ENCODE measurements around the gene SAPCD2. TPM values are rescaled to one million over a fixed set of nuclear protein-coding genes. Genes with fewer than 3 reads are reported as not detected.

The SAPCD2 gene
- total RNA-seq, 1 donor from 2014 or later, result 5.3 TPM

DNA sequence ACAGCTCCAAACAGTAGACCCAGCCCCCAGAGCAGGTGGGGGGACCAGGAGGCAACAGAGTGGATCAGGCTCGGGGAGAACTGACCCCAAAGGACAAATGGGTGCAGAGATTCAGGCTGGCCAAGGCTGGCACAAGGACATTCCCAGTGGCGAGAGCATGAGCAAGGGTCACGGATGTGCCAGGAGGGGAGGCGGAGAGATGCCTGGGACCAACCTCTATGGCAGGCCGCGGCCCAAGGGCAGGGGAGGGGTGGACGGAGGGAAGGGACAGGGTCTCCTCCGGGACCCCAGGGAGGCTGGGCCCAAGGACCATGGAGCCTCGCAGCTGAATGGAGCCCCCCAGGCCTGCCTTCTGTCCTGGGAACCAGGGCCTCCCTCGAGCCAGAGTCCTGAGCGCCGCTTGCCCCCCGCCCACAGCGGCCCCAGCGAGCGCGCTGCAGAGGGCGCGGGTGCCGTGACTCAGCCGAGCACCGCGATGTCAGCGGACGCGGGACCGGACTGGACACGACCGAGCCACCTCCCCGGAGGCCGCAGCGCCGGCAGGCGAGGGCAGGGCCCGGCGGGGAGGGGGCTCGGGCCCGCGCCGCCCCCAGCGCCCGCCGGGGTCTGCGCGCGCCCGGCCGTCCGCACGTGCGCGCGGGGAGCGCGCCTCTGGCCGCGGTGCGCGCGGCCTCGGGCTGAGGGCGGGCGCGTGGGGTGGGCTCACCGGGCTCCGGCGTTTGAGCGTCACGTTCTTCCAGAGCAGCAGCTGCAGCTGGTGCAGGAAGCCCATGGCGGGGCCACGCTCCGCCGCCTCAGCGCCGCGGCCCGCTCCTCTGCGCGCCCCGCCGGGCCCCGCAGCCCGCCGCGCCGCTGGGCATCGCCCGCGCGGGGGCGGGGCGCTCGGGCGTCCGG is 42.7 kb downstream of the SAPCD2 start, which contains the start of gene ABCA2:
TSS of gene ABCA2 (minus strand) at position 869 of the 894 bp plus-strand sequence. CDS start at position 772, 97 bp downstream.
- peak within 1 kb of the TSS; percentile 36 for H3K4me3 ChIP-seq (ENCODE audit: low read depth, low read length)
- TF ChIP-seq, protein P1, sequence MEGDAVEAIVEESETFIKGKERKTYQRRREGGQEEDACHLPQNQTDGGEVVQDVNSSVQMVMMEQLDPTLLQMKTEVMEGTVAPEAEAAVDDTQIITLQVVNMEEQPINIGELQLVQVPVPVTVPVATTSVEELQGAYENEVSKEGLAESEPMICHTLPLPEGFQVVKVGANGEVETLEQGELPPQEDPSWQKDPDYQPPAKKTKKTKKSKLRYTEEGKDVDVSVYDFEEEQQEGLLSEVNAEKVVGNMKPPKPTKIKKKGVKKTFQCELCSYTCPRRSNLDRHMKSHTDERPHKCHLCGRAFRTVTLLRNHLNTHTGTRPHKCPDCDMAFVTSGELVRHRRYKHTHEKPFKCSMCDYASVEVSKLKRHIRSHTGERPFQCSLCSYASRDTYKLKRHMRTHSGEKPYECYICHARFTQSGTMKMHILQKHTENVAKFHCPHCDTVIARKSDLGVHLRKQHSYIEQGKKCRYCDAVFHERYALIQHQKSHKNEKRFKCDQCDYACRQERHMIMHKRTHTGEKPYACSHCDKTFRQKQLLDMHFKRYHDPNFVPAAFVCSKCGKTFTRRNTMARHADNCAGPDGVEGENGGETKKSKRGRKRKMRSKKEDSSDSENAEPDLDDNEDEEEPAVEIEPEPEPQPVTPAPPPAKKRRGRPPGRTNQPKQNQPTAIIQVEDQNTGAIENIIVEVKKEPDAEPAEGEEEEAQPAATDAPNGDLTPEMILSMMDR (IDR thresholded peaks at IDR 0.05; ENCODE audit: insufficient read depth, low read length, poor library complexity, severe bottlenecking), result no peak
- no peaks in the 10 kb centered on the region for H3K36me3 ChIP-seq (ENCODE audit: control insufficient read depth, insufficient read depth, low read length)
- DNase-seq (ENCODE audit: low read depth), result no peak
- peaks cover 4% of the 10 kb centered on the region for H3K27me3 ChIP-seq (ENCODE audit: control insufficient read depth, insufficient read depth, low read length)

DNA sequence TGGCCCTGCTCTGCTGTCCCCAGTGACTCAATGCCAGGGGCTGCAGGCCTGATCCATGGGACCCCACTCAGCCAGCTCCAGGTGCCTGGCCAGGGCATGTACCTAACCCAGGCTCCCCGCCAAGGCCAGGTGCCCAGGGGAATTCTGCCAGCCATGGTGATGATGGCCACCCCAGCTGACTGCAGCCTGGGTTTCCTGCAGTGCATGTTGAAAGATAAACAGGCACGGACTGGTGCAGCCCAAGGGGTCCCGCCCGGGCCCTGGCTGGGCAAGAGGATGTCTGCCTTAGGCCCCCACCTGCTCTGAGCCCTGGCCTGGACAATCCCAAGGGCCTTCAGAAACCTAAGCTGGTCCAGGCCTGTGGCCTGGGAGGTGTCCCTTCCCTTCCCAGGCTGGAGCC is 43.5 kb downstream of the SAPCD2 start:
- Histone ChIP-seq H3K27me3 (ENCODE audit: control insufficient read depth, insufficient read depth, low read length) (peaks cover 4% of the 10 kb centered on the region), H3K4me3 (ENCODE audit: low read depth, low read length) (no peak overlapping the region), H3K36me3 (ENCODE audit: control insufficient read depth, insufficient read depth, low read length) (peaks cover 2% of the 10 kb centered on the region)
- TF ChIP-seq, protein P1 (IDR thresholded peaks at IDR 0.05; ENCODE audit: insufficient read depth, low read length, poor library complexity, severe bottlenecking), result no peak
- DNase-seq (ENCODE audit: low read depth), result no peak

DNA sequence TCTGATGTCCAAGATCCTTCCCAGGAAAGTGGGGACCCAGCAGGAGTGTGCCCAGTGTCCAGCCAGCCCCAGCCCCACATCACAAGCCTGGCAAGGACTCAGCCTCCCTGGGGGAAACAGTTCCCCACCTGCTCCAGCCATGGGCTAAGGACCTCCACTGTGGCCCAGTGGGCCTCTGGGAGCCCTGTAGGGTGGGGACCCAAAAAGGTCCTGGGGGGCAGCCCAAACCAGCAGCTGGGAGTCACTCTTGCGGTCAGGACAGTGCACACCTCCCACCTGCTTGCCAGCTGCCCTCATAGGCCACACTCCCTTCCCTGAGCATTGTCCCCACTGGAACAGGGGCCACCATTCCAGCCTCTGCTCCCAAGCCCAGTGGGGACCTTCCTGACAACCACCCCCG is 44.0 kb downstream of the SAPCD2 start:
- DNase-seq (ENCODE audit: low read depth), result no peak
- H3K36me3 ChIP-seq (ENCODE audit: control insufficient read depth, insufficient read depth, low read length), result peaks cover 2% of the 10 kb centered on the region
- no peak overlapping the region for H3K4me3 ChIP-seq (ENCODE audit: low read depth, low read length)
- H3K27me3 ChIP-seq (ENCODE audit: control insufficient read depth, insufficient read depth, low read length), result peaks cover 2% of the 10 kb centered on the region
- TF ChIP-seq, protein P1 (IDR thresholded peaks at IDR 0.05; ENCODE audit: insufficient read depth, low read length, poor library complexity, severe bottlenecking), result no peak

DNA sequence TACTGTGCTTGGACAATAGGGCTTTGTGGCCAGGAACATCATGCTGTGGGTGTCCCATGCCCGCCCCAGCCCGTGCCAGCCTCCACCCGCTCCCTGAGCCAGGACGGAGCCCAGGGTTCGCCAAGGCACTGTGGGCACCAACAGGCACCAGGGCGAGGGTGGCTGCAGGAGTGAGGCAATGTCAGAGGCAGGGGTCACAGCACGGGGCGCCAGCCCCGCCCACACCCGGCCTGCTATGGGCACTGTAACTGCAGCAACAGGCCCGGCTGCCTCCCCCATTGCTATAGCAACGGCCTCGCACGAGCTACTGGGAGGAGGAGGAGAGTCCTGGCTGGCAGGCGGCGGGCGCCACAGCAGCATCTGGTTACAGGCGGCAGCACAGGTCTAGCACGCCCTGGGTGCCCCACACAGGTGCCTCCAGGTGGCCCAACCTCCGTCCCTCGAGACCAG is 44.8 kb downstream of the SAPCD2 start:
- DNase-seq (ENCODE audit: low read depth), result no peak

DNA sequence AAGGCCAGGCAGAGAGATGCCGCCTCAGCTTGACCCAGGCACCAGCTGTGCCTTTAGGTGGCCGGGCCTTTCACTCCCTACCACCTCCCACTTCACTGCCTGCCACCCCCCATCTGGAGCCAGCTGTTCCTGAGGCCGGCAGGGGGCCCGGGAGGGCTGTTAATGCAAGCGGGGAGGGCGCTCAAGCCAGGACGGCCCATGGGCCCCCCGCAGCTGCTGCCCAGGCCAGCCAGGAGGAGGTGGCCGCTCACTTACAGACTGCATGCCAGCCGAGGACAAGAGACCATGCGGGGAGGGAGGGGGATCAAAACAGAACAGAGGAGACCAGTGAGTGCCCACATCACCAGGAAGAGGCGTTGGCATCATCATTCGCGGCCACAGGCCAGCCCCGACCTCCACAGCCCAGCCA is 46.8 kb downstream of the SAPCD2 start:
- no peak for DNase-seq (ENCODE audit: low read depth)
- Histone ChIP-seq H3K27me3 (ENCODE audit: control insufficient read depth, insufficient read depth, low read length) (peaks cover 2% of the 10 kb centered on the region), H3K4me3 (ENCODE audit: low read depth, low read length) (no peak overlapping the region), H3K36me3 (ENCODE audit: control insufficient read depth, insufficient read depth, low read length) (peaks cover 2% of the 10 kb centered on the region)
- TF ChIP-seq, protein P1 (IDR thresholded peaks at IDR 0.05; ENCODE audit: insufficient read depth, low read length, poor library complexity, severe bottlenecking), result no peak

More for the DNA sequence above, 44.8 kb downstream of the SAPCD2 start:
- H3K4me3 ChIP-seq (ENCODE audit: low read depth, low read length), result no peak overlapping the region
- peaks cover 2% of the 10 kb centered on the region for H3K36me3 ChIP-seq (ENCODE audit: control insufficient read depth, insufficient read depth, low read length)
- TF ChIP-seq, protein P1 (IDR thresholded peaks at IDR 0.05; ENCODE audit: insufficient read depth, low read length, poor library complexity, severe bottlenecking), result peak; percentile 10
- H3K27me3 ChIP-seq (ENCODE audit: control insufficient read depth, insufficient read depth, low read length), result peaks cover 2% of the 10 kb centered on the region

Data from kidney epithelial cell (primary cell).